H9 (cell line): Measurements from ENCODE around the gene PCNX2. TPM values are rescaled to one million over a fixed set of nuclear protein-coding genes. Genes with fewer than 3 reads are reported as not detected.

Source experiments
- DNase-seq: peaks from one replicate; pipeline ENCODE4 v3.0.0-alpha.2; 2017
- H2AFZ ChIP-seq: one replicate; pipeline ENCODE4 v1.6.1; 2013; ENCODE audit warnings: mild to moderate bottlenecking, low read length, control low read depth, moderate library complexity
- H2AK5ac ChIP-seq: 2 replicates; pipeline ENCODE4 v1.6.1; 2013; ENCODE audit warnings: low read length, control low read depth, mixed read lengths; ENCODE audit not compliant: insufficient read length
- H2BK120ac ChIP-seq: one replicate; pipeline ENCODE4 v1.6.1; 2013; ENCODE audit warnings: low read depth, mild to moderate bottlenecking, low read length, control low read depth, inconsistent platforms; ENCODE audit not compliant: poor library complexity, severe bottlenecking
- H2BK12ac ChIP-seq: 2 replicates; pipeline ENCODE4 v1.6.1; 2013; ENCODE audit warnings: low read length, control low read depth, mixed read lengths, low read depth; ENCODE audit not compliant: insufficient read length
- H2BK15ac ChIP-seq: 2 replicates; pipeline ENCODE4 v1.6.1; 2013; ENCODE audit warnings: low read depth, low read length, control low read depth
- H2BK20ac ChIP-seq: one replicate; pipeline ENCODE4 v1.6.1; 2013; ENCODE audit warnings: low read depth, mild to moderate bottlenecking, low read length, control low read depth, inconsistent platforms; ENCODE audit not compliant: poor library complexity, severe bottlenecking
- H2BK5ac ChIP-seq: 2 replicates; pipeline ENCODE4 v1.6.1; 2013; ENCODE audit warnings: low read length, control low read depth, mixed read lengths; ENCODE audit not compliant: insufficient read length
- H3K14ac ChIP-seq: 2 replicates; pipeline ENCODE4 v1.6.1; 2013; ENCODE audit warnings: low read length, control low read depth; ENCODE audit not compliant: insufficient read depth
- H3K18ac ChIP-seq: 2 replicates; pipeline ENCODE4 v1.6.1; 2013; ENCODE audit warnings: low read depth, mild to moderate bottlenecking, mixed read lengths, low read length, control low read depth; ENCODE audit not compliant: insufficient read length
- H3K23ac ChIP-seq: 2 replicates; pipeline ENCODE4 v1.6.1; 2013; ENCODE audit warnings: low read length, control low read depth, mixed read lengths, low read depth; ENCODE audit not compliant: insufficient read length
- H3K23me2 ChIP-seq: 2 replicates; pipeline ENCODE4 v1.6.1; 2013; ENCODE audit warnings: low read depth, mild to moderate bottlenecking, mixed read lengths, low read length, control low read depth; ENCODE audit not compliant: insufficient read length, poor library complexity, severe bottlenecking
- H3K27ac ChIP-seq: 2 replicates; pipeline ENCODE4 v1.5.1; 2013; ENCODE audit warnings: low read length, control low read depth, mixed read lengths, low read depth; ENCODE audit not compliant: insufficient read length
- H3K27me3 ChIP-seq: 2 replicates; pipeline ENCODE4 v1.6.1; 2013; ENCODE audit warnings: low read length, control low read depth, inconsistent platforms; ENCODE audit not compliant: insufficient read depth
- H3K4ac ChIP-seq: 2 replicates; pipeline ENCODE4 v1.6.1; 2013; ENCODE audit warnings: low read depth, mild to moderate bottlenecking, control low read depth, inconsistent platforms, low read length, moderate library complexity
- H3K4me1 ChIP-seq: 2 replicates; pipeline ENCODE4 v1.6.1; 2013; ENCODE audit warnings: low read length, control low read depth, inconsistent platforms; ENCODE audit not compliant: insufficient read depth
- H3K4me2 ChIP-seq: 2 replicates; pipeline ENCODE4 v1.6.1; 2013; ENCODE audit warnings: low read length, control low read depth, mixed read lengths; ENCODE audit not compliant: insufficient read length, insufficient read depth
- H3K56ac ChIP-seq: 2 replicates; pipeline ENCODE4 v1.6.1; 2013; ENCODE audit warnings: low read depth, mild to moderate bottlenecking, mixed read lengths, low read length, control low read depth; ENCODE audit not compliant: insufficient read length
- H3K79me1 ChIP-seq: 2 replicates; pipeline ENCODE4 v1.6.1; 2013; ENCODE audit warnings: low read depth, mild to moderate bottlenecking, moderate library complexity, low read length, control low read depth, inconsistent platforms; ENCODE audit not compliant: insufficient read depth, poor library complexity, severe bottlenecking
- H3K79me2 ChIP-seq: 2 replicates; pipeline ENCODE4 v1.6.1; 2013; ENCODE audit warnings: low read length, control low read depth, inconsistent platforms; ENCODE audit not compliant: insufficient read depth
- H3K9ac ChIP-seq: 2 replicates; pipeline ENCODE4 v1.6.1; 2013; ENCODE audit warnings: low read length, control low read depth, mixed read lengths; ENCODE audit not compliant: insufficient read length; ENCODE audit errors: extremely low read depth
- H3K9me3 ChIP-seq: one replicate; pipeline ENCODE4 v1.6.1; 2013; ENCODE audit warnings: low read depth, low read length, inconsistent platforms; ENCODE audit not compliant: control insufficient read depth
- H3T11ph ChIP-seq: one replicate; pipeline ENCODE4 v1.6.1; 2013; ENCODE audit warnings: mild to moderate bottlenecking, low read length, control low read depth, inconsistent platforms
- H4K20me1 ChIP-seq: one replicate; pipeline ENCODE4 v1.6.1; 2013; ENCODE audit not compliant: control insufficient read depth, insufficient read length, insufficient read depth
- H4K5ac ChIP-seq: 2 replicates; pipeline ENCODE4 v1.6.1; 2013; ENCODE audit warnings: low read depth, mild to moderate bottlenecking, mixed read lengths, low read length, control low read depth; ENCODE audit not compliant: insufficient read length
- H4K8ac ChIP-seq: replicated peaks from 2 replicates; pipeline ENCODE4 v1.6.1; 2013; ENCODE audit warnings: low read length, control low read depth, mixed read lengths, low read depth; ENCODE audit not compliant: insufficient read length
- H4K91ac ChIP-seq: 2 replicates; pipeline ENCODE4 v1.6.1; 2013; ENCODE audit warnings: low read depth, mild to moderate bottlenecking, moderate library complexity, mixed read lengths, low read length, control low read depth; ENCODE audit not compliant: insufficient read length
- H3K27ac Mint-ChIP-seq, 3 experiments: 2 replicates in 2 of 3; 3 replicates in 1 of 3; pipeline ENCODE4 v1.8.0; 2020 to 2021; ENCODE audit warnings: mixed read lengths in 3 of 3, mild to moderate bottlenecking in 1 of 3, moderate library complexity in 1 of 3
- H3K27me3 Mint-ChIP-seq: 2 replicates; pipeline ENCODE4 v1.8.0; 2021; ENCODE audit warnings: low read depth, mild to moderate bottlenecking, moderate library complexity, mixed read lengths
- H3K36me3 Mint-ChIP-seq, 3 experiments: 2 replicates in 2 of 3; 3 replicates in 1 of 3; pipeline ENCODE4 v1.8.0; 2020 to 2021; ENCODE audit warnings: low read depth in 3 of 3, mixed read lengths in 3 of 3; ENCODE audit not compliant: insufficient read depth in 1 of 3
- H3K4me1 Mint-ChIP-seq, 2 experiments: 2 replicates each; pipeline ENCODE4 v1.8.0; 2020; ENCODE audit warnings: mixed read lengths in 2 of 2
- H3K4me3 Mint-ChIP-seq, 2 experiments: 2 replicates in 1 of 2; 3 replicates in 1 of 2; pipeline ENCODE4 v1.8.0; 2020 to 2021; ENCODE audit warnings: mild to moderate bottlenecking in 2 of 2, mixed read lengths in 2 of 2, moderate library complexity in 1 of 2
- H3K9me3 Mint-ChIP-seq, 2 experiments: 2 replicates in 1 of 2; 3 replicates in 1 of 2; pipeline ENCODE4 v1.8.0; 2020; ENCODE audit warnings: mild to moderate bottlenecking in 2 of 2, mixed read lengths in 2 of 2, moderate library complexity in 1 of 2
- CTCF ChIP-seq: fragments of 200-600 bp; sonication (generic); conservative IDR thresholded peaks from 3 replicates; pipeline ENCODE4 v1.8.0; 2021; ENCODE audit warnings: antibody characterized with exemption, mild to moderate bottlenecking
- WGBS: extraction: QIAGEN DNeasy Blood & Tissue Kit; methylation state at CpG from one replicate; pipeline ENCODE4 v1.1.7; 2013; ENCODE audit warnings: missing lambda C conversion rate, low lambda C conversion rate, mixed read lengths; ENCODE audit not compliant: insufficient read length; ENCODE audit errors: extremely low coverage; 5-methylcytosine and 5-hydroxymethylcytosine counted together
- total RNA-seq: library from RNA; stranded (reverse); gene quantifications from 2 replicates; pipeline ENCODE4 v1.2.1, GENCODE V29; 2021

Gene PCNX2
- total RNA-seq, 1 experiment from 2014 or later = 45.1 TPM

DNA sequence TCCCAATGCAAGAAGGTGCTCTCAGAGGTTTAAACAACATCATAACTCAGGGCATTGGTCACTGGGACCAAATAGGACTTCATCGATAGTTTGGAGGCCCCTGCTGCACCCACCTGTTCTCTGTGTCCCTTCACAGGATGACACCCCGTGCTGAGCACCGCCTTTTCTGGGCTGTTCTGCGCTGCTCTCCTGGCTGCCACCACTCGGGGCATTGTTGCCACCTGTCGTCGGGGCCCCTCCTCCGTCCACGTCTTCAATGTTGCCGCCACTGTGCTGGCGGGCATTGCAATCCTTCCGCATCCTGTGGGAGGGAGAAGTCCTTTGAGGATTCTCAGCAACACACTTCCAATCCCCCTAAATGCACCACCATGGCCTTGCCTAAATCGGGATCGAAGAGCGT, 297.4 kb downstream of the PCNX2 start:
- WGBS = no CpG with 5 or more reads among the region's 15 CpGs
- DNase-seq = no peak
- H3K27me3 Mint-ChIP-seq = no peaks in the 10 kb centered on the region; the same call in 1 of the 2 replicates

More for the DNA sequence above, 297.4 kb downstream of the PCNX2 start:
- H2BK20ac ChIP-seq = no peak overlapping the region
- no peak overlapping the region for H3K18ac ChIP-seq
- no peak overlapping the region for H3K9ac ChIP-seq
- peaks cover 25 to 29% of the 10 kb centered on the region in 2 experiments for H3K9me3 Mint-ChIP-seq
- no peak overlapping the region for H3K4me3 Mint-ChIP-seq
- no peaks in the 10 kb centered on the region for H3K79me1 ChIP-seq
- H3K4me1 Mint-ChIP-seq = peaks cover 4 to 10% of the 10 kb centered on the region in 2 experiments
- no peak overlapping the region for H4K5ac ChIP-seq
- H3K27ac Mint-ChIP-seq = no peak overlapping the region
- no peak overlapping the region for H4K91ac ChIP-seq
- no peak overlapping the region for H2AK5ac ChIP-seq
- no peak overlapping the region for H4K8ac ChIP-seq
- H2BK12ac ChIP-seq = no peak overlapping the region
- no peak overlapping the region for H2BK15ac ChIP-seq
- no peaks in the 10 kb centered on the region for H3K79me2 ChIP-seq
- peaks cover 18% of the 10 kb centered on the region for H3K9me3 ChIP-seq
- H3K27ac ChIP-seq = no peak overlapping the region
- H3K27me3 ChIP-seq = no peaks in the 10 kb centered on the region
- H3K36me3 Mint-ChIP-seq = peaks cover 80 to 85% (median 82%) of the 10 kb centered on the region in 3 experiments
- no peak overlapping the region for H2BK120ac ChIP-seq
- H3K4me2 ChIP-seq = no peak overlapping the region
- peak; percentile 22; the same call in 2 of the 3 replicates for TF ChIP-seq CTCF
- H3K14ac ChIP-seq = no peak overlapping the region
- H2AFZ ChIP-seq = no peak overlapping the region
- no peaks in the 10 kb centered on the region for H3K23me2 ChIP-seq
- no peaks in the 10 kb centered on the region for H3K4me1 ChIP-seq
- no peak overlapping the region for H3K23ac ChIP-seq
- no peak overlapping the region for H2BK5ac ChIP-seq
- no peak overlapping the region for H3T11ph ChIP-seq
- no peak overlapping the region for H3K56ac ChIP-seq
- no peaks in the 10 kb centered on the region for H4K20me1 ChIP-seq
- H3K4ac ChIP-seq = no peak overlapping the region
